Measurements from ENCODE around the gene FGR. TPM values are rescaled to one million over a fixed set of nuclear protein-coding genes. Genes with fewer than 3 reads are reported as not detected.

Gene FGR
- total and polyA plus RNA-seq, 7 experiments from 2014 or later, result 0.15 to 246 (median 1.5) TPM

GRCh38 chr1:27676410-27676809 is 41.4 kb upstream of the FGR start:
- DNase-seq, result no peak
- no peak overlapping the region for H3K27ac ChIP-seq (ENCODE audit: low read depth, low read length)
- no peaks in the 10 kb centered on the region for H3K36me3 ChIP-seq (ENCODE audit: control insufficient read depth in 2 of 3, insufficient read depth in 3 of 3, low read length in 3 of 3)
- Mint-ChIP-seq H3K27me3 (peaks cover 0 to 2% (median 0%) of the 10 kb centered on the region in 5 donors), H3K36me3 (peaks cover 2 to 8% (median 3%) of the 10 kb centered on the region in 5 donors), H3K4me1 (peaks cover 5 to 17% (median 15%) of the 10 kb centered on the region in 7 donors), H3K27ac (no peak overlapping the region), H3K4me3 (no peak overlapping the region), H3K9me3 (peaks cover 0 to 25% (median 10%) of the 10 kb centered on the region in 11 donors)
- ATAC-seq, result no peak
- no peak overlapping the region for H3K4me3 ChIP-seq (ENCODE audit: low read length)
- intact Hi-C loops (cut with micrococcal nuclease), result no loop called here
- CTCF ChIA-PET, result interaction anchor here (0.6 kb wide), 1 partner anchor 59 kb away, joined by 3 read pairs; no protein-coding TSS in a partner anchor
- peaks cover 0 to 7% (median 0%) of the 10 kb centered on the region in 3 experiments for H3K9me3 ChIP-seq (ENCODE audit: control insufficient read depth in 2 of 3, low read length in 3 of 3)
- POLR2A ChIA-PET, result interaction anchor here (0.7 kb wide), 1 partner anchor 70 kb away, joined by 6 read pairs; no protein-coding TSS in a partner anchor
- H3K27me3 ChIP-seq (ENCODE audit: control insufficient read depth in 2 of 2, insufficient read depth in 2 of 2, low read length in 2 of 2), result no peaks in the 10 kb centered on the region
- peaks cover 3 to 4% of the 10 kb centered on the region in 2 donors for H3K4me1 ChIP-seq (ENCODE audit: control insufficient read depth in 2 of 2, insufficient read depth in 2 of 2, low read length in 2 of 2)

- no peaks in the 10 kb centered on the region for H3K27me3 ChIP-seq (ENCODE audit: control insufficient read depth in 2 of 2, insufficient read depth in 2 of 2, low read length in 2 of 2)
- Mint-ChIP-seq H3K27ac (peak overlapping the region; percentile 90 to 99 (median 94)), H3K9me3 (no peaks in the 10 kb centered on the region), H3K27me3 (peaks cover 0 to 2% (median 0%) of the 10 kb centered on the region in 5 donors), H3K4me3 (peak overlapping the region; percentile 89 to 98 (median 94)), H3K4me1 (peaks cover 16 to 43% (median 39%) of the 10 kb centered on the region in 7 donors), H3K36me3 (peaks cover 0 to 9% (median 0%) of the 10 kb centered on the region in 5 donors)
- peaks cover 21 to 23% of the 10 kb centered on the region in 2 donors for H3K4me1 ChIP-seq (ENCODE audit: control insufficient read depth in 2 of 2, insufficient read depth in 2 of 2, low read length in 2 of 2)
- H3K9me3 ChIP-seq (ENCODE audit: control insufficient read depth in 2 of 3, low read length in 3 of 3), result no peaks in the 10 kb centered on the region
- intact Hi-C loops (cut with micrococcal nuclease), result loop anchor here (1.0 to 5.0 kb wide), 7 partner anchors 9 to 416 kb away; partner anchors contain the start of genes FAM76A (in 2 of the 2), PPP1R8 (in 2 of the 2), STX12 (in 2 of the 2) and EYA3 (in 1 of the 2)
- H3K4me3 ChIP-seq (ENCODE audit: low read length), result peak overlapping the region; percentile 50
- no peak for ATAC-seq
- DNase-seq, result no peak
- H3K27ac ChIP-seq (ENCODE audit: low read depth, low read length), result peak overlapping the region; percentile 87
- ChIA-PET POLR2A (interaction anchor here (0.9 to 15.1 kb wide), 7 partner anchors 11 to 158 kb away, joined by 3 to 338 read pairs (median 9); partner anchors contain the start of genes AHDC1, FAM76A, PPP1R8 and STX12), CTCF (interaction anchor here (0.9 to 13.0 kb wide), 5 partner anchors 11 to 104 kb away, joined by 3 to 378 read pairs (median 4); partner anchors contain the start of gene AHDC1)
- H3K36me3 ChIP-seq (ENCODE audit: control insufficient read depth in 2 of 3, insufficient read depth in 3 of 3, low read length in 3 of 3), result no peaks in the 10 kb centered on the region
Observed at GRCh38 chr1:27672750-27673112, 37.7 kb upstream of the FGR start.

GRCh38 chr1:27671964-27672749 is 37.2 kb upstream of the FGR start, which contains the start of gene IFI6:
Gene IFI6 (minus strand): TSS chr1:27672192. CDS start chr1:27669314, 2,878 bp downstream.
- H3K36me3 Mint-ChIP-seq, result peaks cover 0 to 13% (median 4%) of the 10 kb centered on the region in 5 donors
- Histone ChIP-seq H3K4me1 (ENCODE audit: control insufficient read depth in 2 of 2, insufficient read depth in 2 of 2, low read length in 2 of 2) (peaks cover 21 to 23% of the 10 kb centered on the region in 2 donors), H3K4me3 (ENCODE audit: low read length) (peak within 1 kb of the TSS; percentile 50), H3K9me3 (ENCODE audit: control insufficient read depth in 2 of 3, low read length in 3 of 3) (no peaks in the 10 kb centered on the region), H3K27ac (ENCODE audit: low read depth, low read length) (peak within 1 kb of the TSS; percentile 87), H3K36me3 (ENCODE audit: control insufficient read depth in 2 of 3, insufficient read depth in 3 of 3, low read length in 3 of 3) (peaks cover 0 to 4% (median 0%) of the 10 kb centered on the region in 3 experiments), H3K27me3 (ENCODE audit: control insufficient read depth in 2 of 2, insufficient read depth in 2 of 2, low read length in 2 of 2) (no peaks in the 10 kb centered on the region)
- POLR2A ChIA-PET, result interaction anchor here (0.8 to 15.1 kb wide), 11 partner anchors 10 to 274 kb away, joined by 3 to 338 read pairs (median 4); partner anchors contain the start of genes AHDC1, FAM76A, PPP1R8 and STX12
- H3K27ac Mint-ChIP-seq, result peak within 1 kb of the TSS; percentile 90 to 99 (median 94)
- ATAC-seq (peak; percentile 94), DNase-seq (peak; percentile 42 to 86 (median 81))
- CTCF ChIA-PET, result interaction anchor here (0.7 to 13.0 kb wide), 8 partner anchors 10 to 375 kb away, joined by 3 to 378 read pairs (median 4); partner anchors contain the start of genes AHDC1 and SYTL1
- intact Hi-C loops (cut with micrococcal nuclease), result loop anchor here (1.0 to 5.0 kb wide), 7 partner anchors 9 to 416 kb away; partner anchors contain the start of genes FAM76A (in 2 of the 2), PPP1R8 (in 2 of the 2), STX12 (in 2 of the 2) and EYA3 (in 1 of the 2)
- H3K27me3 Mint-ChIP-seq, result peaks cover 0 to 2% (median 0%) of the 10 kb centered on the region in 5 donors
- H3K4me3 Mint-ChIP-seq, result peak within 1 kb of the TSS; percentile 89 to 98 (median 94)
- H3K4me1 Mint-ChIP-seq, result peaks cover 16 to 43% (median 41%) of the 10 kb centered on the region in 7 donors
- no peaks in the 10 kb centered on the region for H3K9me3 Mint-ChIP-seq

- Mint-ChIP-seq H3K27ac (peak overlapping the region in 7 of 9 donors; percentile 54 to 99 (median 91)), H3K4me3 (peak overlapping the region in 9 of 10 donors; percentile 82 to 98 (median 89)), H3K27me3 (no peaks in the 10 kb centered on the region), H3K9me3 (no peaks in the 10 kb centered on the region), H3K36me3 (peaks cover 4 to 17% (median 13%) of the 10 kb centered on the region in 5 donors), H3K4me1 (peaks cover 16 to 47% (median 43%) of the 10 kb centered on the region in 7 donors)
- H3K4me3 ChIP-seq (ENCODE audit: low read length), result peak overlapping the region; percentile 68
- peaks cover 21 to 23% of the 10 kb centered on the region in 2 donors for H3K4me1 ChIP-seq (ENCODE audit: control insufficient read depth in 2 of 2, insufficient read depth in 2 of 2, low read length in 2 of 2)
- peaks cover 0 to 16% (median 0%) of the 10 kb centered on the region in 3 experiments for H3K36me3 ChIP-seq (ENCODE audit: control insufficient read depth in 2 of 3, insufficient read depth in 3 of 3, low read length in 3 of 3)
- H3K27me3 ChIP-seq (ENCODE audit: control insufficient read depth in 2 of 2, insufficient read depth in 2 of 2, low read length in 2 of 2), result no peaks in the 10 kb centered on the region
- ChIA-PET POLR2A (interaction anchor here (0.6 to 15.1 kb wide), 8 partner anchors 8 to 73 kb away, joined by 3 to 338 read pairs (median 7); partner anchors contain the start of genes AHDC1 and FAM76A), CTCF (interaction anchor here (0.6 to 13.0 kb wide), 25 partner anchors 8 to 373 kb away, joined by 3 to 378 read pairs (median 3); partner anchors contain the start of genes AHDC1, FAM76A and STX12)
- intact Hi-C loops (cut with micrococcal nuclease), result loop anchor here (1.0 to 10.0 kb wide), 3 partner anchors 49 to 435 kb away; partner anchors contain the start of gene WDTC1 (in 1 of the 2)
- DNase-seq, result no peak
- ATAC-seq, result no peak
- H3K9me3 ChIP-seq (ENCODE audit: control insufficient read depth in 2 of 3, low read length in 3 of 3), result no peaks in the 10 kb centered on the region
- H3K27ac ChIP-seq (ENCODE audit: low read depth, low read length), result peak overlapping the region; percentile 54
Observed at GRCh38 chr1:27669876-27670275, 34.9 kb upstream of the FGR start.

GRCh38 chr1:27668808-27669723 is 34.1 kb upstream of the FGR start:
- H3K36me3 Mint-ChIP-seq, result peaks cover 4 to 17% (median 13%) of the 10 kb centered on the region in 5 donors
- Histone ChIP-seq H3K9me3 (ENCODE audit: control insufficient read depth in 2 of 3, low read length in 3 of 3) (no peaks in the 10 kb centered on the region), H3K4me3 (ENCODE audit: low read length) (peak overlapping the region; percentile 68), H3K36me3 (ENCODE audit: control insufficient read depth in 2 of 3, insufficient read depth in 3 of 3, low read length in 3 of 3) (peaks cover 0 to 16% (median 0%) of the 10 kb centered on the region in 3 experiments), H3K27me3 (ENCODE audit: control insufficient read depth in 2 of 2, insufficient read depth in 2 of 2, low read length in 2 of 2) (no peaks in the 10 kb centered on the region), H3K27ac (ENCODE audit: low read depth, low read length) (peak overlapping the region; percentile 54), H3K4me1 (ENCODE audit: control insufficient read depth in 2 of 2, insufficient read depth in 2 of 2, low read length in 2 of 2) (peaks cover 21 to 23% of the 10 kb centered on the region in 2 donors)
- H3K4me3 Mint-ChIP-seq, result peak overlapping the region; percentile 75 to 98 (median 88)
- DNase-seq (peak; percentile 76 to 93 (median 87)), ATAC-seq (peak; percentile 70)
- no peaks in the 10 kb centered on the region for H3K27me3 Mint-ChIP-seq
- ChIA-PET POLR2A (interaction anchor here (0.8 to 15.1 kb wide), 6 partner anchors 7 to 103 kb away, joined by 3 to 338 read pairs (median 7); partner anchors contain the start of genes AHDC1, FAM76A and STX12), CTCF (interaction anchor here (0.6 to 13.0 kb wide), 24 partner anchors 9 to 1260 kb away, joined by 3 to 378 read pairs (median 3); partner anchors contain the start of genes AHDC1, FAM76A and STX12)
- H3K27ac Mint-ChIP-seq, result peak overlapping the region; percentile 54 to 98 (median 85)
- intact Hi-C loops (cut with micrococcal nuclease), result loop anchor here (1.0 to 10.0 kb wide), 2 partner anchors 50 to 434 kb away; partner anchors contain the start of gene WDTC1 (in 1 of the 2)
- H3K4me1 Mint-ChIP-seq, result peaks cover 16 to 52% (median 43%) of the 10 kb centered on the region in 7 donors
- H3K9me3 Mint-ChIP-seq, result no peaks in the 10 kb centered on the region

Measured in naive thymus-derived CD4-positive, alpha-beta T cell (primary cell).